Measurements from ENCODE around the gene GSTM2.
A peak's percentile ranks its signal among the peaks of the same experiment; 100 is the strongest.

Gene GSTM2

DNA sequence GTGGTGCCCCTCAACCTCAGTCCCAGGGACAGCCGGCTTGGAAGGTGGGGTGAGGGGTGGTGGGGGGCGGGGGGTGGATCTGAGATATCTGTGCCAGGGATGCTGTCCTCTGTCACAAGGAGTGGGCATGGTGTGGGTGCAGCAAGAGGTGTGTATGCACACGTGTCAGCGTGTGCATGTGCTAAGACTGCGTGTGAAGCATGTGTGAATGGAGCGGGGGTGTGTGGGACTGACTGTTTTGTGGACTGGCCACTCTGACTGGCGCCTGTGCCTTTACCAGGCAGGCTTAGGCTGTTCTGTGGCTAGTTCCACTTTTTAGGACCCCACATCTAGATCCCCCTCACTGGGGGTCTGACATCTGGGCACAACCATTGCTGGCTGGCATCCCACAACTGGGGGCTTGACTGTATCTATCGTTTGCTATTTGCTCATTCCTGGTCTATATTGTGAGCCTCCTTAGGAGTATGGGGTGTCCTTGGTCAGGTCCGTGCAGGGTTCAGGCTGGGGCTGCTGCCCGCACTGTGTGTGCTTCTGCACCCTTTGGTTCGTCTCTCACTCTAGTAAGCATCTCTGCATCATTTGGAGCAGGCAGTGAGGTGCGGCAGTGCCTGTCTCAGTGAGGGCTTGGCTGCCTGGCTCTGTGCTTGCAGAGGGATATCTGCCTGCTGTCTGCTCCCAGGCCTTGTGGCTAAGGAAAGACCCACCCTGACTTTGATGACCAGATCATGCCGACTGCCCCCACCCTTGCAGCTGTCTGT is 46.3 kb upstream of the GSTM2 start:
- Histone ChIP-seq H3K4me1 (peaks cover 62% of the 10 kb centered on the region), H3K4me3 (ENCODE audit: low read depth, low read length) (peak overlapping the region; percentile 98), H3K9me3 (no peaks in the 10 kb centered on the region), H3K27me3 (no peaks in the 10 kb centered on the region), H3K36me3 (peaks cover 19% of the 10 kb centered on the region)
- DNase-seq: no peak
- TF ChIP-seq, protein P1, sequence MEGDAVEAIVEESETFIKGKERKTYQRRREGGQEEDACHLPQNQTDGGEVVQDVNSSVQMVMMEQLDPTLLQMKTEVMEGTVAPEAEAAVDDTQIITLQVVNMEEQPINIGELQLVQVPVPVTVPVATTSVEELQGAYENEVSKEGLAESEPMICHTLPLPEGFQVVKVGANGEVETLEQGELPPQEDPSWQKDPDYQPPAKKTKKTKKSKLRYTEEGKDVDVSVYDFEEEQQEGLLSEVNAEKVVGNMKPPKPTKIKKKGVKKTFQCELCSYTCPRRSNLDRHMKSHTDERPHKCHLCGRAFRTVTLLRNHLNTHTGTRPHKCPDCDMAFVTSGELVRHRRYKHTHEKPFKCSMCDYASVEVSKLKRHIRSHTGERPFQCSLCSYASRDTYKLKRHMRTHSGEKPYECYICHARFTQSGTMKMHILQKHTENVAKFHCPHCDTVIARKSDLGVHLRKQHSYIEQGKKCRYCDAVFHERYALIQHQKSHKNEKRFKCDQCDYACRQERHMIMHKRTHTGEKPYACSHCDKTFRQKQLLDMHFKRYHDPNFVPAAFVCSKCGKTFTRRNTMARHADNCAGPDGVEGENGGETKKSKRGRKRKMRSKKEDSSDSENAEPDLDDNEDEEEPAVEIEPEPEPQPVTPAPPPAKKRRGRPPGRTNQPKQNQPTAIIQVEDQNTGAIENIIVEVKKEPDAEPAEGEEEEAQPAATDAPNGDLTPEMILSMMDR (IDR thresholded peaks at IDR 0.05; ENCODE audit: low read depth, low read length): no peak

- DNase-seq: no peak
- Histone ChIP-seq H3K4me3 (ENCODE audit: low read depth, low read length) (peak overlapping the region; percentile 98), H3K4me1 (peaks cover 55% of the 10 kb centered on the region)
Measured at GRCh38 chr1:109622137-109622892, 45.5 kb upstream of the GSTM2 start.

DNA sequence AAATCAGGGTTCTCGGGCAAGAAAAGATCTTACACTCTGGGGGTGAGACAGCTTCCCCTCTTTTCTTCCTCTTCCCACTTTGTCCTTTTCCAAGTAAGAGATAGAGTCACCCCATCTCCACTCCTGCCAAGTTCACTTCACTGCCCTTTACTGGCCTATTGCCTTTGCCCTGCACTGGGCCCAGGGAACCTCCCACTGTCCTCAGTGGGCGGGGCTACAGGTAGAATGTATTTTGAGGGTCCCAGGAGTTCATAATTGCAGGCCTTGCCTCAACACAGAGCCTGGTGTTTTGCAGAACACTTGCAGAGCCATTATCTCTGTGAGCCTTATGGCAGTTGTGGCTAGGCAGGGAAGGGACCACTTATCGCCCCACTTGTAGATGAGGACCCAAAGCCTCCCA is 45.0 kb upstream of the GSTM2 start:
- H3K36me3 ChIP-seq: peaks cover 32% of the 10 kb centered on the region
- no peaks in the 10 kb centered on the region for H3K9me3 ChIP-seq
- H3K27me3 ChIP-seq: no peaks in the 10 kb centered on the region
- TF ChIP-seq, protein P1 (IDR thresholded peaks at IDR 0.05; ENCODE audit: low read depth, low read length): no peak
- peaks cover 49% of the 10 kb centered on the region for H3K4me1 ChIP-seq
- no peak for DNase-seq
- no peak overlapping the region for H3K4me3 ChIP-seq (ENCODE audit: low read depth, low read length)

More at GRCh38 chr1:109622137-109622892, 45.5 kb upstream of the GSTM2 start:
- Histone ChIP-seq H3K27me3 (no peaks in the 10 kb centered on the region), H3K36me3 (peaks cover 26% of the 10 kb centered on the region), H3K9me3 (no peaks in the 10 kb centered on the region)
- TF ChIP-seq, protein P1 (IDR thresholded peaks at IDR 0.05; ENCODE audit: low read depth, low read length): no peak

DNA sequence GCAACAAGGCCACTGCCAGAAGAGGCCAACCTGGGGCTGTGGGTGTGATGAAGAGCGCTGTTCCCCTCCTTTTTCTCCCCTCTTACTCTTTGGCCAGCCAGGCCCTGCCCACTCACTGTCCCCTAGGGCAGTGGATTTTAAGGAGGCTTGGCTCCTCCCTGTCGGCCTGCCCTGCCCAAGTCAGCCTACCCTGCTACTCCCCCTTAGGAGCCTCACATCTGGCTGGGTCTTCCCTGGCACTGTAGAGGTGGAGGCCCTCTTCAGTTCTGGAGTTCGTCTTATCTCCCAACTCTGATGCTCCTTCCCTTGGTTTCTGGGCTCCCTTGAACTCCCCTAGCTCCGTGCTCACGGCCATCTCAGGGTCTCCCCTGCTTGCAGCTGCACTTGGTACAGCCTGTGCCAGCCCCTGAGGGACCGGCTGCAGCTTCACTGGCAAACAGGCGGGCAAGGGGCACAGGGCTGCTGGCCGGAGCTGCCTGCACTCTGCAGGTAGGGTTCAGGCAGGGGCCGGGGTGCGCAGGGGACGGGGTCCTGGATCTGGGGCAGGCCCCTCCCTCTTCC is 44.2 kb upstream of the GSTM2 start:
- peaks cover 42% of the 10 kb centered on the region for H3K4me1 ChIP-seq
- peaks cover 40% of the 10 kb centered on the region for H3K36me3 ChIP-seq
- no peaks in the 10 kb centered on the region for H3K9me3 ChIP-seq
- TF ChIP-seq, protein P1 (IDR thresholded peaks at IDR 0.05; ENCODE audit: low read depth, low read length): no peak
- H3K4me3 ChIP-seq (ENCODE audit: low read depth, low read length): no peak overlapping the region
- H3K27me3 ChIP-seq: no peaks in the 10 kb centered on the region
- peak; percentile 10 for DNase-seq

DNA sequence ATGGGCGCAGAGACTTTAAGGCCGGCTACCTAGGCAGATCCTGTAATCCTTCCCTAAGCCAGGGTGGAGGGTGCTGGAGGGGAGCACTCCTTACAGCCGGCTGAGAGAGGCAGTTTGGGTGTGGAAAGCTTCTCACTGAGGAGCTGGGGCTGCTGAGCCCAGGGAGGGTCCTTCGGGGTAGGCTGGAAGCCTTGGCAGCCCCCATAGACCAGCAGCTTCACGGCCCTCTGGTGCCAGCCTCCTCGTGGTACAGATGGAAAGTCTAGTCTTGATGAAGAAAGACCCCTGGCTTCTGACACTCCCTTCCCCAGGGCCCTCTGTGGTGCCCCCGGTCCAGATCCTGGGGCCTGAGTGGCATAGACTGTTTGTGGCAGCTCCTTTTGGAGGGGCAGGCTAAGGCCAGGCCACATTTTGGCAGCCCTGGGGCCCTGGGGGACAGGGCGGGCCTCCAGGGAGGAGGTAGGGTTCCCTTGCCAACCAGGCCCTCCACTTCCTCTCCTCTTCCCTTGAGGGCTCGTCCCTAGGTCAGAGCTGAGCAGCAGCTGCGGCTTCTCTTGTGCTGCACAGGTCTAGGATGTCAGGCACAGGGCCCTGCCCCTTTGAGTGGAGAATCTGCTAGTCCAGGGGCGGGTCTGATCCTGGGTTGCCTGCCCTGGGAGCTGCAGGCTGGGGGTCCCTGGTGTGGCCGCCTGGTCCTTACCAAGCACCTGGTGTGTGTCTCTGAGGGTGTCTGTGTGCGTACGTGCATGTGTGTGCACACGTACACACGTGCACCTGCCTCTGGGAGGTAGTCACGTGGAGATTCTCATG is 43.5 kb upstream of the GSTM2 start:
- Histone ChIP-seq H3K36me3 (peaks cover 47% of the 10 kb centered on the region), H3K4me1 (peaks cover 34% of the 10 kb centered on the region), H3K9me3 (no peaks in the 10 kb centered on the region), H3K27me3 (no peaks in the 10 kb centered on the region), H3K4me3 (ENCODE audit: low read depth, low read length) (no peak overlapping the region)
- TF ChIP-seq, protein P1 (IDR thresholded peaks at IDR 0.05; ENCODE audit: low read depth, low read length): no peak
- peak; percentile 55 for DNase-seq

All from BE2C (cell line).